ENCODE data around the gene ADH6.
"Not testable (repeated sequence)": the region's sequence is repeated elsewhere in the genome, so short reads cannot be mapped to it uniquely, and the experiment has no call there.

Gene ADH6

DNA sequence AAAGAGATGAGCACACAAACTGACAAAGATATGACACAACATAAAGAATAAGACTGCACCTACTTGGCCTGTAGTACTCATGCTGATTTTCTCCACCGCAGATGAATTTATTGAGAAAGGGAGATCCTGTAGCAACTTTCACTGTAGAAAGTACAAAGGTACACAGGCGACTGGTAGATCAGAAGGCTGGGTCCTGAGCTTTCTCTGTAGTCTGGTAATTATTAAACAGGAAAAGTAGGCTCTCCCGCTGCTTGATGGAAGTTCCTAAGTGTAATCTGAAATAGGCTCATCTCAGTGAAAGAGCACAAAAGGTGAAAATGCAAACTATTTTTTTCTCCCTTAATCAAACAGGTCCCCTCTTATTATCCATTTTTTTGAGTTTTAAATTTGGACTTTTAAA lies at the start of gene ADH6:
Gene ADH6 (minus strand): TSS at position 175 of the 400 bp plus-strand sequence. CDS start 94 bp downstream, at position 81.
- no peak for DNase-seq (ENCODE audit: low spot score)

DNA sequence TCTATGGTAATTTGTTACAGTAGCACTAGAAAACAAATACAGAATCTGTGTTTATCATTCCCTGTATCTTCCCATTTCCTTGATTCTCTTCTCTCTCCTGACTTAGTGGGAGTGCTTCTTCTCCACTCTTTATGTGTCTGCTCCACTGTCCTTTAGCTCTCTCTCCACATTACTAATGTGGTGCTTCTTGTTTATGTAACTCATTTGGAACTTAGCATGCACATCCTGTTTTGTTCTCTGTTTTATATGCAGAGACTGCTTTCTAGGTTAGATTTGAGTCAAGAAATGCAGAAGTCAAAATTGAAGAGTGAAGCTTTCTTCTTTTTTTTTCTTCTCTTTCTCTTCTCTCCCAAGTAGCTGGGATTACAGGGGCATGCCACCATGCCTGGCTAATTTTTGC lies 45.9 kb upstream of the ADH6 start:
- no peak for DNase-seq (ENCODE audit: low spot score)

DNA sequence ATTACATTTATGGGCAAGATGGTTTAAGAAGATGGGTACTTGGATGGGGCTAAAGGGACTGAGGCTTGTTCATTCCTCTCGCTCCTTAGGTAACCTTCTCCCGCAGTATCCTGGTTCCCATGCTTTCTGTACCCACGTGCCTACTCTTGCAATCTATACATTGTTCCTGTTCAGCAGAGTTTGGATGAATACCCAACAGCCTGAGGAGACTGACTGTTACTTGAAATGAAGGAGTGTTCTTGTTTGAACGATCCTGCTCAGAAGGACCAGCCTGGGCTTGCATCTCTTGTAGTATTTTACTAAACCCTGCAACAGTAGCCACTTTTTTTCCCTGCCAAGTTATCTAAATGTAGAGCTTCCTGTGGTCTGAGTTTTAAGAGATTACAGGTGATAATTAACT lies 33.7 kb upstream of the ADH6 start:
- no peak for DNase-seq (ENCODE audit: low spot score)

DNA sequence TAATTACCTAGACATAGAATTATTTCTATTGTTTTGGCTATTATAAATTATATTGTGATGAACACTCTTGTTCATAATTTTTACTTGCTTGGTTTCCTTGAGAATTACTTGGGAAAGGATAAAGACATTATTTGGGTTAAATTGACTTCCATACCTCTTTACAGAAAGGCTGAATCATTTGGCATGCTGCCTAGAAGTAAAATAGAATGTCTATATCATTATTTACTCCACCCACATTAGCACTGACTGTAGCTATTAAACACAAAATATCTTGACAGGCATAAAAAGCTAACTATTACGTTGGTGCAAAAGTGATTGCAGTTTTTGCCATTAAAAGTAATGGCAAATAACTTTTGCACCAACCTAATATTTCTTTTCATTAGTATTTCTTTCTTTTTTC lies 29.7 kb upstream of the ADH6 start:
- DNase-seq (ENCODE audit: low spot score) = no peak

DNA sequence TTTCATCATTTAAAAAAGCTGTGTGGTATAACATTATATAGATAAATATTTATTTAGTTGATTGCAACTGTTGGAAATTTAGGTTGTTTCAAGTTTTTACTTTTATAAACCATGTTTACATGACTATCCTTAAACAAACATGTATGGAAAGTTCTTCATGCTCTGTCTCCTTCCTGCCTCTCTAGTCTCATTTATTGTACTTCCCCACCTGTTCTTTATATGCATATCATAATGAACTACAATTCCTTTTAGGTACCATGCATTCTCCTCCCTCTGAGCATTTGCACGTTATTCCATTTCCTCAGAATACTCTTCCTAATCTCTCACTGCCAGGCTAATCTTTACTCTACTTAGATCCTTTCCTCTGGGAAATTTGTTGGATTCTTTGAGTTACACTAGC lies 16.9 kb upstream of the ADH6 start:
- DNase-seq (ENCODE audit: low spot score) = no peak

DNA sequence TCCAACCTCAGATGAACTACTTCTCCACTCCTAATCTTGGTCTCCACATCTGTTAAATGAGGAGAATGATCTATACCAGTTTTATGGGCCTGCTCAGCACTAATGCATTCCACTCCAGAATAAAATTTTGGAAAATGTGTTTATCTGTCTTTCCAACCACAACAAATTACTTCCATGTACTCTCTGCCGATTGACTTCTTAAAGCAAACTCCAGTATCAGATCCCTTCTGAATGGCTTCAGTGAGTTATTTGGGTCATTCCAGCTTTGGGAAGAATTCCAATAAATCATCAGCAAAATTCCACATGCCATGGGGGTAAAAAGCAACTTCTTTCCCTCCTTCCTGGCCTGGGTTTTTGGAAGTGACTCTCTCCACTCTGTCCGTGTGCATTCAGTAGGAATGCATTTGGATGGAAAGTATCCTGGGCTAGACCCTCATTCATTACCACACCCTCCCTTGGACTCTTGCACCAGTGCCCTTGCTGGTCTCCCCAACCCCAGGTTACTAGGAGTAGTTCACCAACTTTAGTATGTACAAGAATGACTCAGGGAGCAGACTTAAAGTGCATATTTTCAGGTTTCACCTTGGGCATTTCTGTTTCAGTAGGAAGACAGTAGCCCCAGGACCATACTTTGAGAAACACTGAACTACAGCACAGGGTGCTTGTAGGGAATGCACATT lies 15.4 kb upstream of the ADH6 start:
- DNase-seq (ENCODE audit: low spot score) = no peak

DNA sequence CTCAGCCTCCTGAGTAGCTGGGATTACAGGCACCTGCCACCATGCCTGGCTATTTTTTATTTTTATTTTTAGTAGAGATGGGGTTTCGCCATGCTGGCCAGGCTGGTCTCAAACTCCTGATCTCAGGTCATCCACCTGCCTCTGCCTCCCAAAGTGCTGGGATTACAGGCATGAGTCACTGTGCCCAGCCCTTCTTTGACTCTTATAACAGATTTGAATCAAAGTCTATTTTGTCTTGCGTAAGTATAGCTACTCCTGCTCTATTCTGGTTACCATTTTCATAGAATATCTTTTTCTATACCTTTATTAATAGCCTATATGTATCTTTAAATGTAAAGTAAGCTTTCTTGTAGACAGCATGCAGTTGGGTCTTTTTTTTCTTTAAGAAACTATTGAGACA lies 14.4 kb upstream of the ADH6 start:
- DNase-seq (ENCODE audit: low spot score) = not testable (repeated sequence)

DNA sequence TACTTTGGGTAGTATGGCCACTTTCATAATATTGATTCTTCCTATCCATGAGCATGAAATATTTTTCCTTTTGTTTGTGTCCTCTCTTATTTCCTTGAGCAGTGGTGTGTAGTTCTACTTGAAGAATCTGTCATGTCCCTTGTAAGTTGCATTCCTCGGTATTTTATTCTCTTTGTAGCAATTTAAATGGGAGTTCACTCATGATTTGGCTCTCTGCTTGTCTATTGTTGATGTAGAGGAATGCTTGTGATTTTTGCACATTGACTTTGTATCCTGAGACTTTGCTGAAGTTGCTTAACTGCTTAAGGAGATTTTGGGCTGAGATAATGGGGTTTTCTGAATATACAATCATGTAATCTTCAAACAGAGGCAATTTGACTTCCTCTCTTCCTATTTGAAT lies 9.7 kb upstream of the ADH6 start:
- not testable (repeated sequence) for DNase-seq (ENCODE audit: low spot score)

DNA sequence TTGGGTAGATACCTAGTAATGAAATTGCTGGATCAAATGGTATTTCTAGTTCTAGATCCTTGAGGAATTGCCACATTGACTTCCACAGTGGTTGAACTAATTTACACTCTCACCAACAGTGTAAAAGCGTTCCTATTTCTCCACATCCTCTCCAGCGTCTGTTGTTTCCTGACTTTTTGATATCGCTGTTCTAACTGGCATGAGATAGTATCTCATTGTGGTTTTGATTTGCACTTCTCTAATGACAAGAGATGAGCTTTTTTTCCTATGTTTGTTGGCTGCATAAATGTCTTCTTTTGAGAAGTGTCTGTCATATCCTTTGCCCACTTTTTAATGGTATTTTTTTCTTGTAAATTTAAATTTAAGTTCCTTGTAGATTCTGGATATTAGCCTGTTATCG lies 8.6 kb upstream of the ADH6 start:
- DNase-seq (ENCODE audit: low spot score) = not testable (repeated sequence)

DNA sequence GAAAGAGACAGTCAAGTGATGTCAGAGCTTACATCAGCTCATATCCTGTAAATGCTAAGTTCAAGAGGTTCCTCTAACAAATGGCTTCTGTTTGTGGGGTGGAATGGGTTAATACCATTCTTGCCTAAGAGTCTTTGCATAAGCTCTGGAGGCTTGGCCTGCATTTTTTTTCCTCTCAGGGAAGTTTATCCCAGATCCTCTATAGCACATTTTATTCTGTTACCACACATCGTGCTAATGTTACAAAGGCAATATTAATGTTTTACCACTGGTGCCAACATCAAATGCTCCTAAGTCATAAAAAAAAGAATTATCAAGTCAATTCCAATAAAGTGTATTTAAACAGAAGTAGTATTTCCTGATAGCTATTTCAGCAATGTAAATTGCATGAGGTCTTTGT lies 2.9 kb upstream of the ADH6 start:
- no peak for DNase-seq (ENCODE audit: low spot score)

DNA sequence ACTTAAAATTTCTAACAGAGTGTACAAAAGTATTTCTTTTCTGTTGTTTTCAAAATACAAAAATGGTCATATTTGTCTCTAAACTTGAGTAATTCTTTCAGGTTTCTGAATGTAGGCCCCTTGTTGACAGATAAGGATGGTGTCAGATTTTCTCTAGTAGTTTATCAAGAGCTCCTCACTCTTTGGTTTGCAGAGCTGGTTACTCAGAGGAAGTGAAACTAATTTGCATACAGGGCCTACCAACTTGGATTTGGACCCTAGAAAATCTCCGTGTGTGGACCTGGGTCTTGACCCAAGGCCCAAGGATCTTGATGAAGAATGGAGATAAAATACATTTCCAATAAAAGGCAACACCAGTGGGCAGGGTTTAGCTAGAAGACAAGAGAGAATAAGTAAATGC lies 433 bp upstream of the ADH6 start:
- DNase-seq (ENCODE audit: low spot score) = no peak

DNA sequence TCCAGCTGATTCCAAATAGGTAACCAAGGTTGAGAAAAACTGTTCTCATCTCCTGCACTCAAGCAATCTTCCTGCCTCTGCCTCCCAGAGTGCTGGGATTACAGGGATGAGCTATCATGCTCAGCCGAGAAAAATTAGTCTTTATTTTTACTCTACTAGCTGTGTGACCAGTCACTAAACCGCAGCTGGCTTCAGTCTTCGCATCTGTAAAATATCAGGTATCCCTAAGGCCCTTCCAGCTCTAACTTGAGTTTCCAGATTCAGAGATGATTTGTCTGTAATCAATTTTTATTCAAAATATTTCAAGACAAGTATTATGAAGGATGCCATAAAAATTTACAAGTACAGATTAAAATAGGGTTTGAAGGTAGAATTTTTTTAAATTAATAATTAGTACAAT lies 3.5 kb downstream of the ADH6 start:
- no peak for DNase-seq (ENCODE audit: low spot score)

DNA sequence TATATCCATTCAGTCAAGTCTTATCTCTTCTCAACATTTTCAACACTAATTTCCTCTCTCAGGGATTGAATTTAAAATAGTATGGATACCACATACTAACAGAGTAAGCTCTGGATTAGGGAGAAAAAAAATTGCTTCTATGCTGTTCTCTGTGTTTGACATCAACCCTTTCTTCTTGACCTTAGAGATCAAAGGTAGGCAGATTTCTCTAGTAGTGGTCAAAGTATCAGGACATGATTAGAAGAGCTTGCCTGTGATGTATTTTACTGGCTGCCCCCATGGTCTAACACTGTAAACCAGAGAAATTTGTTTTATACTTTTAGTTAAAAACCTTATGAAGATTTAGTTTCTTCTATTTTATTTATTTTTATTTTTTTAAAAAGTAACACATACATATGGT lies 8.3 kb downstream of the ADH6 start:
- DNase-seq (ENCODE audit: low spot score) = no peak

DNA sequence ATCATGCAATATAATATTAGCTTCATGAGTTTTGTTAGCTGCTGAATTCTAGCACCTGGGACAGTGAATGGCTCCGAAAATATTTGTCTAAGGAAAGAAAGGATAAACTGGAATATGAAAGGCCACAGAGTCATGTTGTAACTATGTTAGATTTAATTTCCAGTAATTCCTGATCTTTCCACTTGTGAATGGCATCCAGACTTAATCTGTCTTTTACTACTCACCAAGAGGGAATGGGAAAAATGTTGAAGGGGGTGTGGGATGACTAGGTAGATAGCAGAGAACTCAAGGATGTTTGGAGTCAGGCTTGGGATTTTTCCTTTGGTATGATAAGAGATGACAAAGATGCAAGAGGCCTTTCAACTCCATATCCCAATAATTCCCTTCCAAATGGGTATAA lies 9.4 kb downstream of the ADH6 start:
- no peak for DNase-seq (ENCODE audit: low spot score)

DNA sequence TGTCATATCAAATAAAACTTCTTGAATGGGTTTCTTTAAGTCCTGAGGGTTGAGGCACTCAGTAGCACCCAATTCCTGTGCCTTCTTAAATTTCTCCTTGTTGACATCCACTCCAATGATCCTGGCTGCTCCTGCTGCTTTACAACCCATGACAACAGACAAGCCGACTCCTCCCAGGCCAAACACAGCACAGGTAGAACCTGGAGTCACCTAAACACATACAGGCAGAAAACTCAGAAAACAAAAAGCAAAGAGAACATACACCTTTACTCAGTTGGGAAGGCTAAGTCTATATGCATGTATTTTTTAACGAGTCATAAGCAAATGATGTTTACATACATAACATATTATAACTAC lies 10.3 kb downstream of the ADH6 start:
- DNase-seq (ENCODE audit: low spot score) = no peak

DNA sequence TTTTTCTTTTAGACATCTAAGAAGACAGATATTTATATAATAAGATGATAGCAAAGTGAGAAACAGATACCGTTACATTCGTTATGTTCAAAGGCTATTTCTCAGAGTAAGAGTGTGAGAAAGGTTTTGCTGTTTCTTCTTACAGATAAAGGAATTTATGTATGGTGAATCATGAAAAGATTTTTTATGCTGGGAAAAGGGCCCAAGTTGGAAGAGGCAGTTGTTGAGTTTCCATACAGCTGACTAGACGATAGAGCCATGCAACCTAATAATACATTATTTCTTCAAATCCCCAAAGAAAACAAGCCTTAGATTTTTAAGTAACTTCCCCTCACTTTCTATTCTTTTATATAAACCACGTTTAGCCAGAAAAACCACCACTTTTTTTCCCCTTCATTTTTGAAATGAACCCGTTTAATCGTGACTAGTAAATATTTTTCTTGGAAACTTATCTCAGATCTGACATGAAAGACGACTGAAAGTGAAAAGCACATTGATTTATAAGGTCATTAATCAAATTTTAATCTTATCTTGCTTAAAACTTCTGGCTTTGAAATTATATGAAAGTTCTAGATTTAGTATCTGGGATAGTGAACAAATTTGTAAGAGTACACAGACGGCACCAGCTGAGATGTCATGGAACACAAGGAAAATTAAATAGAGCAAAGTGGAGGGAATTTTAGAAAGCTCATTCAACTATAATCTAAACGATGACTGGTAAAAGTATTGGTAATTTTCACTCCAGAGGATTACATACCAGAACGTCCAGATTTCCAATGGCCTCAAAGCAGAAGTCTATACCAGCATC lies 10.9 kb downstream of the ADH6 start:
- DNase-seq (ENCODE audit: low spot score) = no peak

DNA sequence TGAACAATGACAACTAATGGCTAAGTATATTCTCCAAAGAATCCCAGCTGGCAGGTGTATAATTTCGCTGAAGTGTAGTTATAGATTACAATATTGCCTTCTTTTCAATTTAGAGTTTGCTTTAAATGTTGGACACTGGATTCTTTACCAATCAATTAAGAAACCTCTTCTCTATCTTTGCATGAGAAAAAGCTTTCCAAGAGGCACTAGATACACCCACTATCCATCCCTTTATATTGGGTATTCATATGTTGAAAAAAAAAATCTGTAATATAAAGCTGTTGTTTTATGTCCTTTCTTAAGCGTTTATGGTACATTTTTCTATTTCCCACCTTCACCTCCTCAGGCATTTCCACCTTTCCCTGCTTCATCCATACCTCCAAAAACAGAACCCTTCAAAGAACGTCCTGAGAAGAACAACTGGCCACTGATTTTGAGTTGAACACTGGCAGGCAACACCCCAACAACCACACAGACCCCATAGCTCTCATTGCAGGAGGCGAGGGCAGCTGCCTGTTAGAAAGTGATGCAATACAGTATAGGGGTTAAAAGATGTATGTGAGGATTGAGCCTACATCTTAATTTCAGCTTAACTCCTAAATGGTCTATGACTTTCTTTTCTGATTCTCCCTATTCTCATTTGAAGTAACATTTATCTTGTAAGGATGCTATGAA lies 11.8 kb downstream of the ADH6 start:
- DNase-seq (ENCODE audit: low spot score) = no peak

DNA sequence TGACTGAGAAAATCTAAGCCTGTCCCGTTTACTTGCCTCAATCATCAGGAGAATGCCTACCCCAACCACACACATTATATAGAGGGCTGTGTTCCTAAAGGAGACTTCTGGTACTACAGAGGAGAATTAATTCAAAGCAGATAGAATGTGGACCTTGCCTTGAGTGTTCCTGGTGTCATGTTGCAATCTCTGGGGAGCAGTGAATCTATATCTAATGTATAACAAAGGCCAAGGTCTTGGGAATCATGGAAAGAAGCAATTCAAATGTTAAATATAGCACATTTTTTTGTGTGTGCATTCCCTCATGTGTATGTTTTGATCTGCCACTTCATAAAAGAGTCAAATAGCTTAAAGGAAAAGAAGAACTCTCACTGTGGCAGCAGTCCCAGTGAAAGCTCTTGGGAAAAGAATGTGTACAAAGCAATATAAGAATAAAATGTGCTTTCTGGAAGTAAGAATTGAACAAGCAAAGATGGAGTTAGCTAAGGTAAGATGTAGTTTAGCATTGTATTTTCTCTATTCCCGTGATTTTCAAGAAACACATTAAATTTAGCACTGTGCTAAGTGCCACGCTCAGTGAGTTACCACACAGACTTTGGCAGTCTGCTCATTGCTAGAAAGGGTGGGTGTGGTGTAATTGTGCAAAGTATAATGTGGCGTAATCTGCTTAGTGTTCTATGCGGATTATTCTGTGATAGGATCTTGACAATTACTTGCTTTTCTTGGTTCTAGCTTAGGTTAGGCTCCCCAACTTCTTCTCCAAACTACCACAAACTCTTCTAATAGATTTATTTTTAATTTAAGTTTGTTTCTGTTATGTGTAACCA lies 13.7 kb downstream of the ADH6 start:
- DNase-seq (ENCODE audit: low spot score) = no peak

DNA sequence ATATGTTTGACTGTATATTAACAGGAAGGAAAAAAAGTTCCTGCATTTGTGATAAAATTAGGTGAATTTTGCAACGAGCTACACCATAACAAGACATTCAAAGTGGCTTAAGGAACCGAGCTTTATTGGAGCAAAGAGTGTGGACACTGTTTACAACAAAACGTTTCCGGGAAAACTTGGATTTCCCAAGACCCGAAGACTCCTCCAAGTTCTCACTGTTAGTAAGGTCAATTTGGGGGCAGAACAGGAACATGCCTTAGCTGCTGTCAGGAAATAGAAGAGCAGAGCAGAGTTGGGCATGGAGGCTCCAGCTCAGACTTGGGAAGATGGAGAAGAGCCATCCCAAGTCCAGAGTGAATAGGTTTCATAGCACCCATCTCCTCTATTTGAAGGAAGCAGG lies 16.5 kb downstream of the ADH6 start:
- no peak for DNase-seq (ENCODE audit: low spot score)

DNA sequence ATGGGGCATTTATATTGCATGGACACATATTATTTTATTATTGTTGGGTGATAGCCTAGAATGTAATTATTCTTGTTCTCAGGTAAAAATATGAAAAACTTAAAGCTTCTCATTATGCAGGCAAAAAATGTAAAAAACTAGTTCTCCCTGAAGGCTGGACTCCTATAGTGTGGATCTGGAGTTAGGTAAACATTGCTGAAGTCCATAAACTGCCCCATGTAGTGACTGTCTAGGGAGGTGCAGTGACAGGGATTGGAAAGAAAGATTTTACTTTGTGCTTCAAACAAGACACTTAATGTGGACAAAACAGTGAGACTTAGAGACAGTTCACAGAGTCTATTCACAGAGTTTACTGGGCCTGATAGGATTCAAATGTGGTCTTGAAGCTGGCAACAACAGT lies 17.0 kb downstream of the ADH6 start:
- no peak for DNase-seq (ENCODE audit: low spot score)

DNA sequence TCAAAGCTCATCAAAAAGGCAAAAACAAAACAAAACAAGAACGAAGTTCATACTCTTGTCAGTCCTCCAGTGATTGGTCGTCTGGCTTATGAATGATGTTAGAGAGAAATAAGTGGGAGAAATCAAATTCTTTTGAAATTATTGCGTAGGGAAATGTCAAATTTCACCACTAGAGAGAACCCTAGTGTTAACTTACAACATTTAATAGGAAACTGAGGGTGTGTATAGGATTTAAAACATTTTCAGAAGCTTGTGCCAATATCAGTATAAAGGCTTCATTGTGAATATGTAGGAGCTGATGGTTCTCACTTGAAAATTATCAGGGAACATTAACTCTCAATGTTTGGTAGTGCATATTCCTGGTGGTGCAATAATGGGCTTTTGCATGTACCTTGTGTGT lies 17.4 kb downstream of the ADH6 start:
- DNase-seq (ENCODE audit: low spot score) = no peak

DNA sequence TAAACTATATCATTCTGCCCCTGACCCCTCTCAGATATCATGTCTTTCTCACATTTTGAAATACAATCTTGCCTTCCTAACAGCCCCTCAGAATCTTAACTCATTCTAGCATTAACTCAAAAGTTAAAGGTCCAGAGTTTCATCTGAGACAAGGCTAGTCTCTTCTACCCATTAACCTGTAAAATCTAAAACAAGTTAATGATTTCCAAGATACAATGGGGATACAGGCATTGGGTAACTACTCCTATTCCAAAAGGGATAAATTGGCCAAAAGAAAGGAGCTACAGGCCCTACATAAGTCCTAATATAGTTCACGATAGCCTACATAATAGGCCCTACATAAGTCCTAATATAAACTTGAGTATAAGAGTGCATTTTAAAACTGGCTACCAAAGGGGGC lies 18.9 kb downstream of the ADH6 start:
- DNase-seq (ENCODE audit: low spot score) = no peak

Data from globus pallidus (tissue), 1 donor.